HTR-8/SVneo (cell line): Measurements from ENCODE around the gene C14orf132.

Source experiments
- DNase-seq: peaks from one replicate; pipeline ENCODE4 v3.0.0; 2011; ENCODE audit warnings: low spot score, mixed read lengths; ENCODE audit not compliant: insufficient read length
- FAIRE-seq: peaks from 2 replicates; lab custom pipeline; 2011; peaks lifted over from hg19 to GRCh38; lab: Jason Lieb, UNC

C14orf132 gene

DNA sequence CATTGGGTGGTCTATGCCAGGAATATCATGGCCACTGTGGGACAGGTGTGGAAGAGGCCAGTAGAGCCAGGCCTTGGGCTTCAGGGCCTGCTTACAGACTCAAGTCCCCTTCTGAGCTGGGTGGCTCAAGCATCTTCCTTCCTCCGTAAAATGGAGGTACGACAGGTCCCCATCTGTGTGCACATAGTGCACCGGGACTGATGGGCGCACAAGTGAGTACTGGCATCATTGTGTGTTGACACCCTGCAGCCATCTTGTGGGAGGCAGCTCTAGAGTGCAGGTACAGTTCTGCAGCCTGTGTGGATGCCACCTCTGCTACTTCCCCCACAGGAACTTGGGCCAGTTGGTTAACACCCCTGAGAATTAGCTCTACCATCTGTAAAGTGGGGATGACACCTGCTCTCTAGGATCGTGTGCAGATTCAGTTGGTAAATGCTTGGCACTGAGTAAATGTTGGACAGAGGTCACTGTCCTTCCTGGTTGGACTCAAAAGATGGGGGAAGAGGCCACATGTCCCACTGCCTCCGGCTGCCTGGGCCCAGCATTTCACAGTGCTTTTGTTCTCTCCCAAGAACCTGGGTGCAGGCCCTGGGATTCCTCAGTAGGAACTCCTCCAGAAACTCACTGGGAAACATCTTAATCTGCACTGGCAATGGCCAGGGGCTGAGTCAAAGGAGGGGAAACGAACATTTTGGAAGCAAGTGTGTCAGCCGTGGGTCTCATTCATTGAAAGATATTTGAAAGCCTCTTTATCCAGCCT, 70.6 kb downstream of the C14orf132 start:
- peak; percentile 54 for FAIRE-seq
- no peak for DNase-seq

DNA sequence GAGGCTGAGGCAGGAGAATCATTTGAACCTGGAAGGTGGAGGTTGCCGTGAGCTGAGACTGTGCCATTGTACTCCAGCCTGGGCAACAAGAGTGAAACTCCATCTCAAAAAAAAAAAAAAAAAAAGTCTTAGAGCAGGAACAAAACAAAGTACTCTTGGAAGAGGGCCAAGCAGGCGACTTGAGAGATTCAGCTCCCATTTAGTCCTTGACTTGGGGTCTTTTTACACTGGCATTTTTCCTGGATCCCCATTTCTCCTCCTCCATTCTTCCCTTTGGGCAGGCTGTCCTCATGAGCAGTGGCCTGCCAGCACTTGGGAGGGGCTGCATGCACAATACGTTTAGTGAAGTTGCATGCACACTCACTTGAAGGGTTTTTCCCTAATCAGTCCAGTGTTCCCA, 72.9 kb downstream of the C14orf132 start:
- FAIRE-seq (no peak), DNase-seq (no peak)

DNA sequence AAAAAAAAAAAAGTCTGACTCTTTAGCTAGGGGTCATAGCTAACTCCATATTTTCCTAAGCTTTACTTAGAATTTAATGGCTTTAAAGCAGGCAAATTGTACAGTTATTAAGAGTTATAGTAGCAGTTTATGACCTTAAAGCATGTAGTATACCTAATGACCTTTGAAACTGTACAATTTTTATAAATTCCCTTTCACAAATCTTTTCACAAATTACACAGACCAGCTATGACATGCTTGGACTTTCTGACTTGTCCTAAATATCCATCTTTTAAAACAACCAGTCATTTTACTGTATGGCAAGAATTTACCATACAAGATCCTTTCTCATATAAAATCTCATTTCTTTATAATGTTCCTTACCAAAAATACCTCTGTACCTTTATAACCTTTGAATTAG, 74.8 kb downstream of the C14orf132 start:
- DNase-seq (no peak), FAIRE-seq (no peak)

DNA sequence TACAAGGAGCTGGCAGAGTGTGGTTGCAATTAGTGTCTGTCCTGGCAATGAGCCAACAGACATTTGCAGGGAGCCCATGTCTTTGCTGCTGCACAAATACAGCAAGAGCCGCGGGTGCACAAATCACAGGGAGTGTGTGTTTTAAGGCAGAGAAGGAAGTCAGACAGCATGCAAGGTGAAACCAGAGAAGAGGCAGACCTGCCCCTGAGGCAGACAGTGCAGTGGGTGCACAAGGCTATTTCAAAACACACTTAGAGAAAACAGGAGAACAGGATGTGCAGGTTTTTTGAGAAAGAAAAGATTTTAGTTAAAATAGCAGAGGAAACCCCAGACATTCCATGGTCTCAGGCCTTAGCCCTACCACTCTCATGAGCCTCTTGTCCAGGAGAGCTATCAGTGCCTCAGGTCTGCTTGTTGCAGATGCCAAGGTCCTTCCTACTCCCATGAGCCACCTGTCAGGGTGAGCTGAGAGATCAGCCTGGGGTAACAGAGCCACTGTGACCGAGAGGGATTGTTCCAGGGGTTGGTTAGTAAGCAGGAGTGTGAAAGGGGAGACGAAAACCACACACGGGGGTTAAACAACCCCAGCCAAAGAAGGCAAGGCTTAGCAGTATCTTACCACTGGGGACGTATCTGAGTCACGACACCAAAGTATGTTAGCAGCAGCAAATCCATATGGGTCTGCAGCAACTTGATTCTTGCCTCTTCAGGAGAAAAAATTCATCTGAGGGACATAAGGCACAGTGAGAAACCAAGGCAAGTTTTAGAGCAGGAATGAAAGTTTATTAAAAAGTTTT, 78.1 kb downstream of the C14orf132 start:
- no peak for FAIRE-seq

DNA sequence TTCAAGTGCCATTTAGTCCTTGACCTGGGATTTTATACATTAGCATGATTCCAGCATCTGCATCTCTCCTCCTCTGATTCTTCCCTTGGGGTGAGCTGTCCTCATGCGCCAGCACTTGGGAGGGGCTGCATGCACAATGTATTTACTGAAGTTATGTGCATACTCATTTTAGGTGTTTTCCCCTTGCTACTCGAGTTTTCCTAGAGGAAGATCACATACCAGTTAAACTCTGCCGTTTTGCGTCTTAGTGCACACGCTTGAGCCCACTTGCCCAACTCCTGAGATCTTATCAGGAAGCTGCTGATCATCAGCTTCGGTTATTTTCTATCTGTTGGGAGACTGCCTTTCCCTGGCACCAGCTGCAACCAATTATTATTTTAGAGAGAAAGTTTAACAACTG, 78.8 kb downstream of the C14orf132 start:
- no peak for DNase-seq
- FAIRE-seq, result no peak

More for the DNA sequence above, 78.1 kb downstream of the C14orf132 start:
- no peak for DNase-seq

DNA sequence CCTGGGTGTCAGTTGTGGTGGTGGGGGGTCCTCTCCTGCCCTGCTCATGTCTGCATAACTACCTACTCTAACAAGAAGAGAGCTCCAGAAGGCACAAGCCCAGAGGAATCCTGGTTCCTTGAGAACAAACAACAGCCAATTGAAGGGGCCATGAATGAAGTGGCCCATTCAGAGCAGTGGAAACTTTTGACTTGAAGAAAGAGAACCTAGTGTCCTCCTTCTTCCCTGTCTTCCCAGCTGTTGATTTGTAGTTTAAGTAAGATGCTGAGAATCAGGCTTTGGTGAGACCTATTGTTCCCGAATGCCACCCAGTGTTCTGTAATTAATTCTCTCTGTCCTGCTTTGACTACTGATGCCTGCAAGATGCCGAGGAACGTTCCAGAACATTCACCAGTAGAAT, 79.2 kb downstream of the C14orf132 start:
- no peak for DNase-seq
- FAIRE-seq, result no peak

DNA sequence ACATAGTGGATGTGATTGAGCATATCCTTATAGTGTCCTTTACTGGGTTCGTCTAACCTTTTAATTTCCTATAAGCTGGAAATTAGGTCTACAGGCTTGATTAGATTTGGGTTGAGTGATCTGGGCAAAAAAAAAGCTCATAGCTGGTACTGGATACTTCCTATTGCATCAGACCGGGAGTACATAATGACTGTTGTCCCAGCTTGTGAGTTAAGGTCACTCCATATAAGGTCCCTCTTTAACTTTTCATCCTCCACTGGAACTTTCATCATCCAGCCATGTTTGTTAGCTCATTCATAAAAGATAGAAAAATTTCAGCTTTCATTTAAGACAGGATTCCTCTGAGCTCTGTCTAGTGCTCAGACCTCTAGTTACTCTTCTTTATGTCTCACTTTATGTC, 80.8 kb downstream of the C14orf132 start:
- no peak for FAIRE-seq
- DNase-seq, result no peak

DNA sequence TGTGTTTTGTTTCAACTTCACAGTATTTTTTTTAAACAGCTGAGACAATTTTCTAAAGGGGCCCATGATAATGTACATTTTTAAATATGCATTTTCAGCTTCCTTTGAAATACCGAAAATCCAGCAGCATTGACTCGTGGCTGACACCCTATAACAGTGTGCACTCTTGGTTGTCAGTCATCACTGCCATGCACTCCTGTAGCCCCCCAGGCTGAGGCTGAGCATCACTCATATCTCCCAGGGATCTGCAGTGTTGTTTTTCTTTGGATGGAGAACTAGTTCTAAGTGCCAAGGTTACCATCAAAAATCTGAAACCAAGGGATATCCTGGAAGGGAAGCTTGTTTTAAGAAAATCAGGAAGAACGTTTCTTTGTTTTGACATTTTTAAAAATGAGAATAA, 81.2 kb downstream of the C14orf132 start:
- DNase-seq (no peak), FAIRE-seq (no peak)

DNA sequence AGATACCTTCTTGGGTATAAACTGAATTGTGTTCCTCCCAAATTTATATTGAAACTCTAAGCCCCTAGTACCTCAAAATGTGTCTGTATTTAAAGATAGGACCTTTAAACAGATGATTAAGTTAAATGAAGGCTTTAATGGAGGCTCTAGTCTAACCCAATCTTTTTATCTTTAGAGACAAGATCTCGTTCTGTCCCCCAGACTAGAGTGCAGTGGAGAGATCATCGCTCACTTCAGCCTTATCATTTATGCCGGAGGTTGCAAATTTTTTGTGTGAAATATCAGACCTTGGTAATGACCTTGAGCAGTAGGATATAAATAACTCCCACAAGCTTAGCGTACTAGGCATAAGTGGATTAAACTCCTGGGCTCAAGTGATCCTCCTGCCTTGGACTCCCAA, 81.8 kb downstream of the C14orf132 start:
- FAIRE-seq, result no peak
- no peak for DNase-seq

DNA sequence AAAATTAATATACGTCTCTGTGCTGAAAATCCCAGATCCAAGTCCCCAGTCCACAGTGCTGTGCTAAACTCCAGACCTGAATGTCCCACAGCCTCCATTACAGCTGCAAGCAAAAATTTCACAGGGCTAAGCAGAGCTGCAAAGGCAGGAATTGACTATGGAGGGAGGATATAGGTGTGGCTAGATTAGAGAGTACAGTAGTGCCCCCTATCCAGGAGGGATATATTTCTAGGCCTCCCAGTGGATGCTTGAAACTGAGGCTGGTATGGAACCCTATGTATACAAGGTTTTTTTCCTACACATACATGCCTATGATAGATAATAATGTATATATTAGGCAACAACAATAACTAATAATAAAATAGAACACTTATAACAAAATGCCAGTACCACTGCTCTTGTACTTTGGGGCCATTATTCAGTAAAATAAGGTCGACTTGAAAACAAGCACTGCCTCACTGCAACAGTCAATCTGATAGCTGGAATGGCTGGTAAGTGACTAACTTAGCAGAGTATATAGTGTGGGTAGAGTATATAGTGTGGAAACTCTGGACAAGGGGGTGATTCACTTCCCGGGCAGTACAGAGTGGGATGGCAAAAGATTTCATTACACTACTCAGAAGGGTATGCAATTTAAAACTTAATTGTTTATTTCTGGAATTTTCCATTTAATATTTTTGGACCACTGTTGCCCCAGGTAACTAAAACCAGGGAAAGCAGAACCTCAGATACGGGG, 82.7 kb downstream of the C14orf132 start:
- no peak for DNase-seq
- FAIRE-seq, result peak; percentile 82

DNA sequence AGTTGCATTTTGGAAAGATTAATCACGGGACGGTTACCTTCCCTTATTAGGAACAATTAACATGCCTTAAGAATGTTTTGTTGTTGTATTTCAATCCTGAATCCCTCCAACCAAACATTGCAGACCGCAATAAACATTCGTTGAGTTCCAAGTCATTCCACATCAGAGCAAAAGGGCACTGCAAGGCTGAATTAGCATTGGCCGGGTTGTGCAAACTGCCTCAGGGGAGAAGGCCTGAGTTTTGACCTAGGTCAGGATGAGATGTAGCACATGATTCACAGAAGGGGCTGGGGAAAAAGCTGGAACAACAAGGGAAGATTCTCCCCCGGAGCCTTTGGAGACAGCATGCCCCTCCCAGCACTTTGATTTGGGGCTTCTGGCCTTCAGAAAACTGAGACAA, 83.3 kb downstream of the C14orf132 start:
- DNase-seq (peak; percentile 63), FAIRE-seq (peak; percentile 74)

DNA sequence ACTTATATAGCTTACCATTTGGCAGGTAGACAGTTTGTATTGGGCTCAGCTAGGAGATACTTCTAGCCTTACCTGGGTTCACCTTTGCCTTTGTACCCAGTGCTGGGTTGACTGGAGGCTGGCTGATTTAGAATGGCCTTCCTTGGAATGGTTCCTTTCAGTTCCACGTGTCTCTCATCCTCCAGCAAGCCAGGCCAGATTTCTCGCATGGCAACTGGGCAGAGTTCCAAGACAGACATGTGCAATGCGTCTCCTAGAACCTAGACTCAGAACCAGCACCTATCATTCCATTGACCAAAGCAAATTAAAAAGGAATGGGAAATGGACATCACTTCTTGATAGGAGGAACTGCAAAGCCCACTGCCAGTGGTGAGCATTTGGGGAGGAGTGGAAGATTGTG, 86.4 kb downstream of the C14orf132 start:
- FAIRE-seq (peak; percentile 20), DNase-seq (no peak)

DNA sequence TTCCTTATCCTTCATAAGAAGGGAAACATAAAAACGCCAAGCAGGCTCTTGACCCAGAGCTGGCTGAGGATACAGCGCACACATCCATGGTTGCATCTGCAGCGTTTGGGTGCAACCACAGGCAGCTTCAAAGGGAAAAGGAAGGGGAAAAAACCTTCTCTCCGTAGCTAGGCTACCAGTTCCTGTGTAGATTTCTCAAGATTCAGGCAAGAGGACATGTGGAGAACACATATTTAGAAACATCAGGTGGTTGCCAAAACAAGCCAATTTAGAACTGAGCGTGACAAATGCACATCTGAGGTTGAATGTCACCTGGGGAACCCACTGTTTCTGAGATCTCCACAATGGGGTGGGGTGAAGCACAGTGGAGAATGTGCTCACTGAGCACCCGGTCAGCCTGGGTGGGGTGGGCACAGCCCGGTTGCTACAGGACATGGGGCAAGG, 87.2 kb downstream of the C14orf132 start:
- no peak for DNase-seq
- FAIRE-seq, result no peak

DNA sequence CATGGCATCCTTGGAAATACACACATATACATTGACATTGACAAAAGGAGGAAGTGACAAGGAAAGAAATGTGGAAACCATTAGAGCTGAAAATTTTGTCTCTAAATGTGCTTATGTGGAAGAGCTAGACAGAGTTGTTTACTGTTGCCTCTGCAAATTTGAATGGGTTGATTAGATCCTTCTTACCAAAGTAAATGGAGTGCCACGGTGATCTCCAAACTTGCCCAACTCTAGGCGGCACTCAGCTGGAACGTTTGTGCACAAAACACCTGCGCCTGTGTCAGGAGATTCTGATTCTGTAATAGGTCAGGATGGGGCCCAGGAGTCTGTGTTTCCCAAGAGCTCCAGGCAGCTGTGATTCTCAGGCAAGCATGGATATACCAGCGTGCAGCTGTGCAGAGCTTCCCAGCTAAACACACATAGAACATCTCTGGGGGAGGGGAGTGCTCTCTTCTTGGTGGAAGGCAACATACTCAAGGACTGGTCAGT, 87.7 kb downstream of the C14orf132 start:
- no peak for FAIRE-seq
- DNase-seq, result no peak

DNA sequence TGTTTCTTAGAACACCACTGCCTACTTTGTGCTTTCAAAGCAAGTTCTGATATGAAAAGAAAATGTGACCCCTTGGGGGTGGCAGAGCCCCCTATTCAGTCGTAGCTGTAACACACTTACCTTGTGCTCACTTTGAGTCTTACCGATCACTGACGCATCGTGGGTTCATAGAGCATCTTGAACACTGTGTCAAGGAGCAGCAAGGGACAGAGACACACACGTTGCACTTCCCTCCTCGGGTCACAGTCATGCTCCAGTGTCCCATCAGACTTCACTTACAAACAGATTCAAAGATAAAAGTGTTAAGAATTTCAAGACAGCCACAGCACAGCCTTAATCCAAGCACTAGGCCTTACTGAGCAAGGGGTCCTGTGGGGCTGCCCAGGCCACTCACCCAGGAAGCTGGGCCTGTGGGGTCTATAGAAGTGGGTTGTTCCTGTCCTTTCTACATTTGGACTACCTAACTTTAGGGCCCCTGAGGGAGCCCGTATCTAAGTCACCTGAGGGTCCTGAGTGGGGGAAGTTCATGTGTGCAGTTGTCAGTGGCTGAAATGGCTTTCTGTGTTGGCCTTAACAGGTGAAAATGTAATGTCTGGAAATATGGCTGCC, 90.1 kb downstream of the C14orf132 start:
- FAIRE-seq (no peak), DNase-seq (no peak)

DNA sequence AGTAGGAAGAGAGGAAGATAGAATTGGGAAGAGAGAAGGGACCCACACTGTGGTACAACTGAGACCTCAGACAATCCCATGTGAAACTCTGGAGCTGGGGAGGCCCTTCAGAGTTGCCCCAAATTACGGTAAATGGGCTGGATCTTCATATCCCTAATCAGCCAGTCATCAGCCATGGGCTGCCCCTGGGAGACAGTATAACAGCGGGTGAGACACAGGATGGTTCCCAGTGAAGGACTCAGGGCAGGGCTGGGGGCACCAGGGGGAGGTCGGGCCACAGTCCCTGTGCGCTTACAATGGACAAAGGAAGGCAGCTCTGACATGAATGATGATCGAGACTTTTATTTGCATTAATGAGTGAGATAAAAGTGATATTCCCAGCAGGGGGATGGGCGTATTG, 91.2 kb downstream of the C14orf132 start:
- DNase-seq (no peak), FAIRE-seq (no peak)

DNA sequence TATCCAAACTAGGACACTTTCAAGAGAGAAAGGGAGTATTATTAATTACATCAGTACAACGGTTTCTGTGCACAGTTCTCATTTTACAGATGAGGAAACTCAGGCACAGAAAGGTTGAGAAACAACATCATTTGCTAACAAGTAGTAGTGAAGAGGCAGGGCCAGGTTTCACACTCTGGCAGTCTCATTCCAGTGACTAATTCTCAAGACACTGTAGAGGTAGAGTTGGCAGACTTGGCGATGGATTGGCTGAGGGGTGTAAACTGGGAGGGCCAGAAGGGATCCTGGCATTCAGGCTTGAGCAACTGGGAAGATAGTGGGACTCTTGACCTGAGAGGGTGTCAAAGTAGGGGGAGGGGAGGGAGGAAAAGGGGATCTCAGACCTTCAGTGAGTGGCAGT, 91.7 kb downstream of the C14orf132 start:
- DNase-seq, result no peak
- FAIRE-seq, result no peak

DNA sequence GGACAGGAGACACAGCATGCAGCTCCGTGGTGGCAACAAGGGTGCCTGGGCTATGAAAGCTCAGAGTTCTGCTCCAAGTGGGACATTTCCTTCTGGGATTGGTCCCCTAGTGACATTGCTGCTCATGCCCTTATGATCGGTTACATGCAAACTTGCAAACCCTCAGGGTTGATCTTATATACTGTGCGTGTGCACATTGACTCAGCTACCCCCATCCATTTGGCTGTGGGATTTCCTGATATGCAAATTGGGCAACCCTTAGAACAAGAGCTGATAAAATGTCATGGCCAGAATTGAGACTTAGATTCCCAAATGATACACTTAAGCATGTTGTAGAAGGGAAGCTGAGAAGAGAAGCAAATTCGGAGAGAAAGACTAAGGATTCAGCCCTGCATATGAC, 92.7 kb downstream of the C14orf132 start:
- FAIRE-seq (no peak), DNase-seq (no peak)

DNA sequence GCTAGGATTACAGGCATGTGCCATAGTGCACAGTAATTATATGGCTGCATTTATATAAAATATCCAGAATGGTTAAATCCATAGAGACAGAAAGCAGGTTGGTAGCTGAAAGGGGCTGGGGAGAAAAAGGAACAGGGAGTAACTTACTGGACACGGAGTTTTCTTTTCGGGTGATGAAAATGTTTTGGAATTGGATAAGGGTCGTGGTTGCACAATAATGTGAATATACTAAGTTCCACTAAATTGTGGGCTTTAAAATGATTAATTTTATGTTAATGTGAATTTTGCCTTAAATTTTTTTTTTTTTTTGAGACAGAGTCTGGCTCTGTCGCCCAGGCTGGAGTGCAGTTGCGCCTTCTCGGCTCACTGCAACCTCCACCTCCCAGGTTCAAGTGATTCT, 95.3 kb downstream of the C14orf132 start:
- DNase-seq, result no peak
- no peak for FAIRE-seq

DNA sequence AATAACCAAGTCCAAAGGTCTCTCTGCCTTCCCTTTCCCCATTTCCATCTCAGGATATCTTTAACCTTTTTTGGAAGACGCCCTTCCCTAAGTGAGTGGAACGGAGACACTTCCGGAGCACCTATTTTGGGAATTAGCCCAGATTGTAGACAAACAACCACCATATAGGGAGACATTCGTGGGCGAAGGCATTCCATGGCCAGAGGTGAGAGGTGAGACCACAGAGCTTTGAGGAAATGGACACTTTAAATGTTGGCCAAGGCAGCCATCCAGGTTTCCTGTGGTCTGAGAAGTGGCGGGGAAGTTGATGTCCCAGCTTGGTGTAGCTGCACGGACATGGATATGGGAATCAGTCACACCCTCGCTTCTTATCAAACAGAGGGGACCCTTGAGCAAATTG, 96.1 kb downstream of the C14orf132 start:
- no peak for DNase-seq
- FAIRE-seq, result no peak
